Measurements from ENCODE around the gene SSH2.

DNA sequence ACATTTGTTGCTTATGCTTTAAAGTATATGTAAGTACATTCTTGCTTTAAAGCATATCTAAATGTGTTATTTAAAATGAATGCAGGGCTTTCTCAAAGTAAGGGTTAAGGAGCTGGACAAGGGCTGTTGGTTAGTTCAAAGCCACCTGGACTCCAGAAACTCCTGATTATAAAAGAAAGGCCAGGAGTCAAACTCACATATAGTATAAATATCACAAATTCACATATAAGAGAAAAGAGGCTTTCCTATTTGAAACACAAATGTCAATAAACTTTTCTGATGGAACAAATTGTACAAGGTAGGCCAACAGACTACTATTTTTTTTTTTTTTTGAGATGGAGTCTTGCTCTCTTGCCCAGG, 222.8 kb downstream of the SSH2 start:
- TF ChIP-seq CTCF (IDR thresholded peaks at IDR 0.05), result no peak
- TF ChIP-seq EZH2phosphoT487 (IDR thresholded peaks at IDR 0.05), result no peak
- no peak for TF ChIP-seq EZH2 (IDR thresholded peaks at IDR 0.05)

Data from neural progenitor cell (in vitro differentiated cells).